CD4-positive, CD25-positive, alpha-beta regulatory T cell (primary cell): ENCODE data around the gene TPK1. TPM values are rescaled to one million over a fixed set of nuclear protein-coding genes. Genes with fewer than 3 reads are reported as not detected.

Source experiments
- ATAC-seq, 2 donors: fragments of 150-1000 bp; cut with Tn5 transposase; one replicate each; pipeline ENCODE4 v1.10.0; 2021; ENCODE audit warnings: low read depth in 2 of 2, moderate number of reproducible peaks in 2 of 2, moderate library complexity in 1 of 2
- DNase-seq, 3 donors: peaks; one replicate each; pipeline versions ENCODE4 v3.0.0 to v3.0.0-alpha.2; 2012 to 2022; ENCODE audit warnings: mixed read lengths in 1 of 3
- H3K27ac ChIP-seq: one replicate; pipeline ENCODE4 v1.7.0; 2013; ENCODE audit warnings: mild to moderate bottlenecking, low read length; ENCODE audit not compliant: insufficient read depth, poor library complexity, severe bottlenecking
- H3K27me3 ChIP-seq: one replicate; pipeline ENCODE4 v1.7.0; 2013; ENCODE audit warnings: low read length; ENCODE audit not compliant: control insufficient read depth, insufficient read depth
- H3K36me3 ChIP-seq: one replicate; pipeline ENCODE4 v1.7.0; 2013; ENCODE audit warnings: mild to moderate bottlenecking, low read length, moderate library complexity; ENCODE audit not compliant: control insufficient read depth, insufficient read depth
- H3K4me1 ChIP-seq: 2 replicates; pipeline ENCODE4 v1.7.0; 2013; ENCODE audit warnings: mild to moderate bottlenecking, low read length; ENCODE audit not compliant: insufficient read depth, control insufficient read depth, poor library complexity, severe bottlenecking
- H3K4me3 ChIP-seq: one replicate; pipeline ENCODE4 v1.7.0; 2013; ENCODE audit warnings: low read depth, mild to moderate bottlenecking, low read length, moderate library complexity
- H3K9me3 ChIP-seq, 2 experiments: 1 replicate in 1 of 2; 2 replicates in 1 of 2; pipeline ENCODE4 v1.7.0; 2013; ENCODE audit warnings: low read length in 2 of 2, mild to moderate bottlenecking in 1 of 2, moderate library complexity in 1 of 2; ENCODE audit not compliant: control insufficient read depth in 2 of 2
- H3K27ac Mint-ChIP-seq, 3 donors: one replicate each; pipeline ENCODE4 v1.8.0; 2020 to 2022; ENCODE audit warnings: mild to moderate bottlenecking in 3 of 3, mixed read lengths in 3 of 3, moderate library complexity in 2 of 3
- H3K27me3 Mint-ChIP-seq: one replicate; pipeline ENCODE4 v1.8.0; 2022; ENCODE audit warnings: mild to moderate bottlenecking, mixed read lengths
- H3K36me3 Mint-ChIP-seq: one replicate; pipeline ENCODE4 v1.8.0; 2020; ENCODE audit warnings: mixed read lengths
- H3K4me1 Mint-ChIP-seq, 4 donors: one replicate each; pipeline ENCODE4 v1.8.0; 2020 to 2022; ENCODE audit warnings: mixed read lengths in 4 of 4, mild to moderate bottlenecking in 1 of 4
- H3K4me3 Mint-ChIP-seq, 4 donors: one replicate each; pipeline ENCODE4 v1.8.0; 2020 to 2022; ENCODE audit warnings: mild to moderate bottlenecking in 4 of 4, mixed read lengths in 4 of 4, moderate library complexity in 3 of 4
- H3K9me3 Mint-ChIP-seq, 7 donors: one replicate each; pipeline ENCODE4 v1.8.0; 2020 to 2022; ENCODE audit warnings: mixed read lengths in 7 of 7, mild to moderate bottlenecking in 3 of 7, moderate library complexity in 2 of 7
- polyA plus RNA-seq, 4 donors: library from polyadenylated mRNA; unstranded; fragments of 300-500 nt; fragmentation: Illumina TruSeq; gene quantifications; one replicate each; pipeline ENCODE4 v1.2.3, GENCODE V29; 2021
- total RNA-seq: library from RNA; stranded (reverse); gene quantifications from one replicate; pipeline ENCODE4 v1.2.3, GENCODE V29; 2022

The TPK1 gene
- total and polyA plus RNA-seq, 5 donors from 2014 or later = 30.5 to 38.8 (median 31.6) TPM

GRCh38 chr7:144665689-144666381, 170.0 kb downstream of the TPK1 start:
- ATAC-seq = no peak
- no peak overlapping the region for H3K27ac ChIP-seq
- DNase-seq = no peak
- peaks cover 0 to 7% (median 0%) of the 10 kb centered on the region in 7 donors for H3K9me3 Mint-ChIP-seq
- peaks cover 0 to 9% (median 2%) of the 10 kb centered on the region in 4 donors for H3K4me1 Mint-ChIP-seq
- H3K27me3 Mint-ChIP-seq = no peaks in the 10 kb centered on the region
- no peak overlapping the region for H3K27ac Mint-ChIP-seq
- no peaks in the 10 kb centered on the region for H3K4me1 ChIP-seq
- no peak overlapping the region for H3K4me3 ChIP-seq
- H3K36me3 ChIP-seq = no peaks in the 10 kb centered on the region
- H3K4me3 Mint-ChIP-seq = no peak overlapping the region
- H3K27me3 ChIP-seq = no peaks in the 10 kb centered on the region
- H3K9me3 ChIP-seq = no peaks in the 10 kb centered on the region
- H3K36me3 Mint-ChIP-seq = peaks cover 25% of the 10 kb centered on the region

GRCh38 chr7:144659211-144659610, 176.6 kb downstream of the TPK1 start:
- Mint-ChIP-seq H3K27me3 (no peaks in the 10 kb centered on the region), H3K36me3 (peaks cover 23% of the 10 kb centered on the region), H3K27ac (no peak overlapping the region), H3K4me3 (no peak overlapping the region), H3K4me1 (peaks cover 0 to 2% (median 0%) of the 10 kb centered on the region in 4 donors), H3K9me3 (peaks cover 0 to 3% (median 0%) of the 10 kb centered on the region in 7 donors)
- Histone ChIP-seq H3K27ac (no peak overlapping the region), H3K4me1 (no peaks in the 10 kb centered on the region), H3K9me3 (no peaks in the 10 kb centered on the region), H3K36me3 (no peaks in the 10 kb centered on the region), H3K27me3 (no peaks in the 10 kb centered on the region), H3K4me3 (no peak overlapping the region)
- no peak for ATAC-seq
- DNase-seq = no peak

- peaks cover 13% of the 10 kb centered on the region for H3K36me3 Mint-ChIP-seq
- ATAC-seq = no peak
- Histone ChIP-seq H3K36me3 (no peaks in the 10 kb centered on the region), H3K4me3 (no peak overlapping the region), H3K27ac (no peak overlapping the region), H3K27me3 (no peaks in the 10 kb centered on the region), H3K4me1 (no peaks in the 10 kb centered on the region), H3K9me3 (no peaks in the 10 kb centered on the region)
- H3K27ac Mint-ChIP-seq = no peak overlapping the region
- peaks cover 0 to 19% (median 9%) of the 10 kb centered on the region in 4 donors for H3K4me1 Mint-ChIP-seq
- no peaks in the 10 kb centered on the region for H3K27me3 Mint-ChIP-seq
- no peak overlapping the region for H3K4me3 Mint-ChIP-seq
- DNase-seq = peak in 1 of 3 donors; percentile 9
- H3K9me3 Mint-ChIP-seq = peaks cover 0 to 9% (median 0%) of the 10 kb centered on the region in 7 donors
These were observed 178.8 kb downstream of the TPK1 start for GRCh38 chr7:144656965-144657517.

GRCh38 chr7:144653449-144653848, 182.4 kb downstream of the TPK1 start:
- Histone ChIP-seq H3K4me1 (no peaks in the 10 kb centered on the region), H3K27ac (no peak overlapping the region), H3K36me3 (peaks cover 3% of the 10 kb centered on the region), H3K9me3 (no peaks in the 10 kb centered on the region), H3K27me3 (no peaks in the 10 kb centered on the region), H3K4me3 (no peak overlapping the region)
- H3K4me1 Mint-ChIP-seq = peaks cover 0 to 20% (median 8%) of the 10 kb centered on the region in 4 donors
- H3K4me3 Mint-ChIP-seq = no peak overlapping the region
- H3K27me3 Mint-ChIP-seq = no peaks in the 10 kb centered on the region
- H3K27ac Mint-ChIP-seq = peak overlapping the region in 1 of 3 donors; percentile 23
- DNase-seq (no peak), ATAC-seq (no peak)
- peaks cover 13% of the 10 kb centered on the region for H3K36me3 Mint-ChIP-seq
- peaks cover 0 to 6% (median 0%) of the 10 kb centered on the region in 7 donors for H3K9me3 Mint-ChIP-seq

GRCh38 chr7:144650439-144650838, 185.4 kb downstream of the TPK1 start:
- no peak for ATAC-seq
- peaks cover 30% of the 10 kb centered on the region for H3K36me3 Mint-ChIP-seq
- Histone ChIP-seq H3K4me1 (no peaks in the 10 kb centered on the region), H3K27ac (no peak overlapping the region), H3K36me3 (peaks cover 14% of the 10 kb centered on the region), H3K27me3 (no peaks in the 10 kb centered on the region), H3K4me3 (no peak overlapping the region), H3K9me3 (no peaks in the 10 kb centered on the region)
- DNase-seq = no peak
- no peak overlapping the region for H3K27ac Mint-ChIP-seq
- no peak overlapping the region for H3K4me3 Mint-ChIP-seq
- H3K9me3 Mint-ChIP-seq = peaks cover 0 to 6% (median 0%) of the 10 kb centered on the region in 7 donors
- peaks cover 0 to 20% (median 9%) of the 10 kb centered on the region in 4 donors for H3K4me1 Mint-ChIP-seq
- no peaks in the 10 kb centered on the region for H3K27me3 Mint-ChIP-seq

GRCh38 chr7:144649120-144649519, 186.7 kb downstream of the TPK1 start:
- Histone ChIP-seq H3K9me3 (no peaks in the 10 kb centered on the region), H3K27me3 (no peaks in the 10 kb centered on the region), H3K27ac (no peak overlapping the region), H3K36me3 (peaks cover 14% of the 10 kb centered on the region), H3K4me1 (no peaks in the 10 kb centered on the region), H3K4me3 (no peak overlapping the region)
- Mint-ChIP-seq H3K36me3 (peaks cover 30% of the 10 kb centered on the region), H3K4me3 (no peak overlapping the region), H3K27ac (no peak overlapping the region), H3K27me3 (no peaks in the 10 kb centered on the region), H3K4me1 (peaks cover 0 to 20% (median 9%) of the 10 kb centered on the region in 4 donors), H3K9me3 (peaks cover 0 to 6% (median 0%) of the 10 kb centered on the region in 7 donors)
- no peak for DNase-seq
- no peak for ATAC-seq

GRCh38 chr7:144641389-144642044, 194.3 kb downstream of the TPK1 start:
- Histone ChIP-seq H3K27ac (no peak overlapping the region), H3K9me3 (no peaks in the 10 kb centered on the region), H3K4me3 (no peak overlapping the region), H3K27me3 (no peaks in the 10 kb centered on the region), H3K4me1 (no peaks in the 10 kb centered on the region), H3K36me3 (no peaks in the 10 kb centered on the region)
- peaks cover 0 to 13% (median under 1%) of the 10 kb centered on the region in 4 donors for H3K4me1 Mint-ChIP-seq
- DNase-seq (no peak), ATAC-seq (no peak)
- H3K27ac Mint-ChIP-seq = no peak overlapping the region
- H3K27me3 Mint-ChIP-seq = no peaks in the 10 kb centered on the region
- H3K4me3 Mint-ChIP-seq = no peak overlapping the region
- H3K9me3 Mint-ChIP-seq = peaks cover 0 to 2% (median 0%) of the 10 kb centered on the region in 7 donors
- peaks cover 15% of the 10 kb centered on the region for H3K36me3 Mint-ChIP-seq
